ENCODE results near the gene TBC1D14. TPM values are rescaled to one million over a fixed set of nuclear protein-coding genes. Genes with fewer than 3 reads are reported as not detected.

TBC1D14 gene
- total and polyA plus RNA-seq, 9 of the 15 experiments (the other 6 are each of a cell fraction or from before 2014, with no cell fraction given), result 2.1 to 59.6 (median 44.8) TPM

- 1% methylated on average over 68 of the region's 81 CpGs for WGBS (ENCODE audit: insufficient coverage, low coverage, missing lambda C conversion rate)
- peaks cover 15 to 40% of the 10 kb centered on the region in 2 experiments; a peak in 4 of 5 replicates for H3K4me1 ChIP-seq (replicated peaks in 1 of 2; ENCODE audit: control insufficient read depth in 2 of 2, insufficient read depth in 2 of 2, low read length in 2 of 2)
- peak within 1 kb of the TSS; percentile 58 for H3K4me3 ChIP-seq
- DNase-seq (ENCODE audit: extremely low read depth in 1 of 4, low spot score in 3 of 4), result peak; percentile 71 to 99 (median 86)
- ChIA-PET CTCF (ENCODE audit: low intra/inter-chr PET ratio) (no interaction called here), POLR2A (interaction anchor here (0.5 to 3.8 kb wide), 25 partner anchors 8 to 759 kb away, joined by 3 to 24 read pairs (median 4); partner anchors contain the start of gene TADA2B)
- no peaks in the 10 kb centered on the region for H3K9me3 ChIP-seq (replicated peaks; ENCODE audit: control insufficient read depth, insufficient read depth, low read depth, low read length)
- H3K4me2 ChIP-seq (ENCODE audit: insufficient read depth, low read length), result peak within 1 kb of the TSS; percentile 80
- no peaks in the 10 kb centered on the region for H3K9me1 ChIP-seq (ENCODE audit: control insufficient read depth, insufficient read depth, low read length)
- H3K79me2 ChIP-seq (ENCODE audit: control insufficient read depth, insufficient read depth, low read length), result peaks cover 50% of the 10 kb centered on the region
- no peaks in the 10 kb centered on the region; the same call in 1 of the 2 replicates for H4K20me1 ChIP-seq (replicated peaks; ENCODE audit: control insufficient read depth, insufficient read depth, low read length)
- no TSS peak for BruUV-seq (replicated peaks)
- FAIRE-seq, result peak; percentile 99
- peak; percentile 90 for ATAC-seq
- peak within 1 kb of the TSS; percentile 70 for H2AFZ ChIP-seq (ENCODE audit: low read depth, low read length)
- H3K27ac ChIP-seq (ENCODE audit: extremely low read depth, low read depth, low read length), result peak within 1 kb of the TSS; percentile 76
- peaks cover 39% of the 10 kb centered on the region for H3K36me3 ChIP-seq (ENCODE audit: control insufficient read depth, insufficient read depth, low read length)
- in situ Hi-C loops (cut with MboI), result no loop called here
- intact Hi-C loops (cut with micrococcal nuclease), result loop anchor here (1.0 to 5.0 kb wide), 6 partner anchors 35 to 347 kb away; partner anchors contain the start of genes KIAA0232 and TBC1D14
- peak within 1 kb of the TSS; percentile 85 to 100 for H3K9ac ChIP-seq (ENCODE audit: insufficient read depth in 1 of 2, low read depth in 2 of 2, low read length in 2 of 2)
- H3K27me3 ChIP-seq (ENCODE audit: control insufficient read depth in 2 of 2, insufficient read depth in 2 of 2, low read length in 2 of 2), result no peaks in the 10 kb centered on the region
- TF ChIP-seq MXD1 (CRISPR knock-in tag; IDR thresholded peaks at IDR 0.05; ENCODE audit: borderline replicate concordance, poor library complexity, severe bottlenecking) (peak; percentile 47), RBM34 (IDR thresholded peaks at IDR 0.05; ENCODE audit: borderline replicate concordance, insufficient read depth, low read length) (0 out of 2 replicates have a peak, but pooled peaks have one; percentile 59), ARID3A (IDR thresholded peaks at IDR 0.05; ENCODE audit: borderline replicate concordance, low read depth, low read length) (no peak), NELFE (IDR thresholded peaks at IDR 0.05; ENCODE audit: insufficient read depth, insufficient read length) (no peak), HLTF (IDR thresholded peaks at IDR 0.05) (no peak), NBN (IDR thresholded peaks at IDR 0.05; ENCODE audit: low read depth) (no peak), ZNF707 (CRISPR knock-in tag; conservative IDR thresholded peaks at IDR 0.05) (no peak), PKNOX1 (IDR thresholded peaks at IDR 0.05) (peak; percentile 99), THAP12 (CRISPR knock-in tag; IDR thresholded peaks at IDR 0.05) (peak; percentile 84), MAFF (IDR thresholded peaks at IDR 0.05; ENCODE audit: low read length) (no peak), POU5F1 (IDR thresholded peaks at IDR 0.05; ENCODE audit: borderline replicate concordance, low read depth, low read length, partially characterized antibody) (no peak), ZKSCAN3 (CRISPR knock-in tag; IDR thresholded peaks at IDR 0.05) (no peak), ZNF253 (CRISPR knock-in tag; conservative IDR thresholded peaks at IDR 0.05) (no peak), ZFP30 (CRISPR knock-in tag; IDR thresholded peaks at IDR 0.05; ENCODE audit: borderline replicate concordance) (no peak), HDGF (IDR thresholded peaks at IDR 0.05) (no peak), EWSR1 (IDR thresholded peaks at IDR 0.05; ENCODE audit: borderline replicate concordance, low read depth, partially characterized antibody) (no peak)
These were observed 158.0 kb downstream of the TBC1D14 start, which contains the start of gene GRPEL1 for GRCh38 chr4:7067452-7068278. TSS of gene GRPEL1 (minus strand) at chr4:7068064. CDS start at chr4:7068032, 32 bp downstream.

All from K562 (cell line).